ENCODE results near the gene RASEF.

- TF ChIP-seq CTCF (conservative IDR thresholded peaks at IDR 0.05; ENCODE audit: low read depth, low read length) (no peak), EZH2 (IDR thresholded peaks at IDR 0.05; ENCODE audit: borderline replicate concordance, low read depth, low read length, poor library complexity, severe bottlenecking) (no peak)
Observed at GRCh38 chr9:82972446-82972845, 90.5 kb downstream of the RASEF start.

All from A673 (cell line).